ENCODE data around the gene ZNF385B.

- no peak for TF ChIP-seq TCF12 (IDR thresholded peaks at IDR 0.05)
- no peak for TF ChIP-seq YY1 (IDR thresholded peaks at IDR 0.05; ENCODE audit: low read depth)
- TF ChIP-seq CHD2 (IDR thresholded peaks at IDR 0.05; ENCODE audit: low read length, partially characterized antibody) = no peak
- TF ChIP-seq CTCF (IDR thresholded peaks at IDR 0.05) = no peak
- TF ChIP-seq JUND (IDR thresholded peaks at IDR 0.05) = no peak
Observed at GRCh38 chr2:179796213-179797007, 65.0 kb downstream of the ZNF385B start.
